Activated CD8-positive, alpha-beta memory T cell treated with anti-CD3 and anti-CD28 coated beads for 48 hours (primary cell): ENCODE measurements around the gene AMN.

Experiments
- DNase-seq, 3 experiments: peaks; one replicate each; pipeline ENCODE4 v3.0.0-alpha.2; 2020; ENCODE audit warnings: low read depth in 2 of 3, low spot score in 2 of 3

Gene AMN

GRCh38 chr14:102927878-102928411, 5.5 kb downstream of the AMN start:
- DNase-seq: no peak

GRCh38 chr14:102928412-102929240, 6.2 kb downstream of the AMN start:
- DNase-seq: peak; percentile 24 to 47 (median 44)

- no peak for DNase-seq
Measured at GRCh38 chr14:102929241-102930137, 7.0 kb downstream of the AMN start.

- no peak for DNase-seq
Measured at GRCh38 chr14:102930138-102930752, 7.8 kb downstream of the AMN start.

- DNase-seq: no peak
Measured at GRCh38 chr14:102930753-102931579, 8.5 kb downstream of the AMN start.

GRCh38 chr14:102931580-102932285, 9.3 kb downstream of the AMN start:
- no peak for DNase-seq

- DNase-seq: no peak
Measured at GRCh38 chr14:102932484-102933248, 10.2 kb downstream of the AMN start.

GRCh38 chr14:102933618-102934231, 11.3 kb downstream of the AMN start:
- DNase-seq: no peak

GRCh38 chr14:102935756-102936155, 13.3 kb downstream of the AMN start:
- DNase-seq: no peak

GRCh38 chr14:102937331-102938175, 15.1 kb downstream of the AMN start:
- DNase-seq: no peak

GRCh38 chr14:102938191-102938590, 15.7 kb downstream of the AMN start:
- DNase-seq: no peak

GRCh38 chr14:102939329-102939728, 16.9 kb downstream of the AMN start:
- DNase-seq: no peak

- DNase-seq: no peak
Measured at GRCh38 chr14:102939820-102940561, 17.5 kb downstream of the AMN start.

GRCh38 chr14:102940729-102941362, 18.4 kb downstream of the AMN start:
- DNase-seq: no peak

- DNase-seq: no peak
Measured at GRCh38 chr14:102941419-102942011, 19.1 kb downstream of the AMN start.

GRCh38 chr14:102942069-102942468, 19.6 kb downstream of the AMN start:
- DNase-seq: no peak
